BJ (cell line): ENCODE data around the gene NRSN1. TPM values are rescaled to one million over a fixed set of nuclear protein-coding genes. Genes with fewer than 3 reads are reported as not detected.

Experiments
- CTCF ChIA-PET: fragments of 350-600 bp; formaldehyde crosslinking; extraction: SDS; loops from one replicate; lab custom pipeline; 2021; ENCODE audit warnings: antibody characterized with exemption, inconsistent platforms; lab: Yijun Ruan, JAX
- POLR2A ChIA-PET: fragments of 300-600 bp; sonication (Branson Sonifier 250); formaldehyde crosslinking; extraction: SDS; loops from one replicate; lab custom pipeline; 2021; ENCODE audit warnings: antibody characterized with exemption; lab: Charles Lee
- DNase-seq: peaks from one replicate; pipeline ENCODE4 v3.0.0-alpha.2; 2011; ENCODE audit warnings: low read depth
- H3K27me3 ChIP-seq: 2 replicates; pipeline ENCODE4 v1.6.0; 2011; ENCODE audit warnings: low read length; ENCODE audit not compliant: control insufficient read depth, insufficient read depth
- H3K36me3 ChIP-seq: 2 replicates; pipeline ENCODE4 v1.5.1; 2011; ENCODE audit warnings: low read length; ENCODE audit not compliant: control insufficient read depth, insufficient read depth
- H3K4me3 ChIP-seq: 2 replicates; pipeline ENCODE4 v1.5.1; 2011; ENCODE audit warnings: low read depth, mild to moderate bottlenecking, control low read depth, low read length
- polyA plus RNA-seq: library from polyadenylated mRNA; depleted of rRNA; stranded (reverse); fragments of >200 nt; gene quantifications from 2 replicates; pipeline ENCODE4 v1.2.3, GENCODE V29; 2011
- TF ChIP-seq, protein P1 (sequence below): IDR thresholded peaks from 2 replicates; pipeline ENCODE4 v1.5.1; 2011; ENCODE audit warnings: low read depth, mild to moderate bottlenecking, control low read depth, inconsistent platforms, low read length, moderate library complexity; ENCODE audit not compliant: insufficient read depth

NRSN1 gene
- polyA plus RNA-seq, 1 experiment, result not detected

DNA sequence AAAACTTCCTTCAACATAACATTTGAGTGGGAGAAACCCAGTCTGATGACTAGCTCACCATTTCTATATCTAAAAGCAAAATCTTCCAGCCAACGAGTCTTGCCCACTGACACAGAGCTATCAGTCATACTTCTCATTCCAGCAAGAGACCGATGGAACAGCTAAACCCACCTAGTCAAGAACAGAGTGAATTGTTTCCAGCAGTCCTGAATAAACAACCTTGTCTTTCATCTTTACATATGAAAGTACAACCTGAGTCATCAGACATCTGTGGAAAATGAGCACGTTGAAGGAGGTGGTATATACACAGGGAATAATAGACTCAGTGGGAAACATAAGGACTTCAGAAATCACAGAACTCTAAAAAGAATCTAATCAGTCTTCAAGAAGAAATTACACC is 23.8 kb downstream of the NRSN1 start:
- DNase-seq, result no peak
- CTCF ChIA-PET, result no interaction called here
- TF ChIP-seq, protein P1, sequence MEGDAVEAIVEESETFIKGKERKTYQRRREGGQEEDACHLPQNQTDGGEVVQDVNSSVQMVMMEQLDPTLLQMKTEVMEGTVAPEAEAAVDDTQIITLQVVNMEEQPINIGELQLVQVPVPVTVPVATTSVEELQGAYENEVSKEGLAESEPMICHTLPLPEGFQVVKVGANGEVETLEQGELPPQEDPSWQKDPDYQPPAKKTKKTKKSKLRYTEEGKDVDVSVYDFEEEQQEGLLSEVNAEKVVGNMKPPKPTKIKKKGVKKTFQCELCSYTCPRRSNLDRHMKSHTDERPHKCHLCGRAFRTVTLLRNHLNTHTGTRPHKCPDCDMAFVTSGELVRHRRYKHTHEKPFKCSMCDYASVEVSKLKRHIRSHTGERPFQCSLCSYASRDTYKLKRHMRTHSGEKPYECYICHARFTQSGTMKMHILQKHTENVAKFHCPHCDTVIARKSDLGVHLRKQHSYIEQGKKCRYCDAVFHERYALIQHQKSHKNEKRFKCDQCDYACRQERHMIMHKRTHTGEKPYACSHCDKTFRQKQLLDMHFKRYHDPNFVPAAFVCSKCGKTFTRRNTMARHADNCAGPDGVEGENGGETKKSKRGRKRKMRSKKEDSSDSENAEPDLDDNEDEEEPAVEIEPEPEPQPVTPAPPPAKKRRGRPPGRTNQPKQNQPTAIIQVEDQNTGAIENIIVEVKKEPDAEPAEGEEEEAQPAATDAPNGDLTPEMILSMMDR, result no peak
- Histone ChIP-seq H3K4me3 (no peak overlapping the region), H3K27me3 (no peaks in the 10 kb centered on the region), H3K36me3 (no peaks in the 10 kb centered on the region)
- POLR2A ChIA-PET, result no interaction called here

DNA sequence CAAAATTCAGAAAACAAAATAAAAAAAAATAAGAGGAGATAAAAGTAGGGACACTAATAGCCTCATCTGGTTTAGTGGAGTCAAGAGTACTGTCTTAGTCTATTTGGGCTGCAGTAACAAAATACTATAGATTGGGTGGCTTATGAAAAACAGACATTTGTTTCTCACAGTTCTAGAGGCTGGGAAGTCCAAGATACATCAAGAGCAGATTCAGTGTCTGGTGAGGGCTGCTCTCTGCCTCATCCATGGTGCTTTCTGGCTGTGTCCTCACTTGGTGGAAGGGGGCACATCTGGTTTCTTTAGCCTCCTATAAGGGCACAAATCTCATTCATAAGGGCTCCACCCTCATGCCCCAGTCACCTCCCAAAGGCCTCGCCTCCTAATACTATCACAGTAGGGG is 26.0 kb downstream of the NRSN1 start:
- ChIA-PET CTCF (no interaction called here), POLR2A (no interaction called here)
- no peaks in the 10 kb centered on the region for H3K36me3 ChIP-seq
- H3K4me3 ChIP-seq, result no peak overlapping the region
- DNase-seq, result no peak
- no peaks in the 10 kb centered on the region for H3K27me3 ChIP-seq
- TF ChIP-seq, protein P1, result no peak

DNA sequence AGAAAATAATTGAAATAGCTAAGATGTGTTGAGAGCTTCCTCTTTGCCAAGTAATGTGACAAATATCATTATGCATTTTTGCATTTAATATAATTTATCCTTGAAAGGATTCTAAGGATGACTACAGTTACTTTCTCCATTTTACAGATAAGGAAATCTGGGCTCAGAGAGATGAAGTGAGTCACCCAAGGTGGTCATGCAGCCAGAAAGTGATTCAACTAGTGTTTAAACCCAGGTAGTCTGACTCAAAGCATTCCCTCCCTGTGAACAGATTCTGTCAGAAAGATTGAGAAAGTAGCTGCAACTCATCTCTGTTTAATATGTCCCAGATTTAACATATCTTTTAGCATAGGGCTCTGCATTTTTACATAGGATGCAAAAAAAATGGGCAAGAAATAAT is 28.1 kb downstream of the NRSN1 start:
- Histone ChIP-seq H3K27me3 (no peaks in the 10 kb centered on the region), H3K36me3 (no peaks in the 10 kb centered on the region), H3K4me3 (no peak overlapping the region)
- TF ChIP-seq, protein P1, result no peak
- POLR2A ChIA-PET, result no interaction called here
- CTCF ChIA-PET, result no interaction called here
- DNase-seq, result no peak

DNA sequence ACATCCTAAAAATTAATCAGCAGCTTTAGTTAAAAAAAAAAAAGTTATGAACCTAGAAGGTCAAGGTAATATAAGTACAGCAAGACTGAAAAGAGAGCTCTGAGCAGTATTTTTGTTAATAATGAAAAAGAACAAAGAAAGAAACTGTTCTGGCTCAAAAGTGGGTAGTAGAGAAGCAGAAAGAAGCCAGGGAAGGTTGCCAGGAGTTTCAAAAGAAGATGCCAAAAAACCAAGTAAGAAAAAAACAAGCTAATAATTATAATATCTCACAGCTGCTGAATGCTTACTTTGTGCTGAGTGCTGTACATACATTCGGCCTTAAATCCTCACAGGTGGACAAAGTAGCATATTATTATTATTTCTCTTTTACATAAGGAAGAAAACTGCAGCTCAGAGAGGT is 31.9 kb downstream of the NRSN1 start:
- no peak for DNase-seq
- Histone ChIP-seq H3K36me3 (no peaks in the 10 kb centered on the region), H3K4me3 (no peak overlapping the region), H3K27me3 (no peaks in the 10 kb centered on the region)
- CTCF ChIA-PET, result interaction anchor here (0.6 kb wide), 1 partner anchor 579 kb away, joined by 4 read pairs; no protein-coding TSS in a partner anchor
- POLR2A ChIA-PET, result no interaction called here
- TF ChIP-seq, protein P1, result no peak

DNA sequence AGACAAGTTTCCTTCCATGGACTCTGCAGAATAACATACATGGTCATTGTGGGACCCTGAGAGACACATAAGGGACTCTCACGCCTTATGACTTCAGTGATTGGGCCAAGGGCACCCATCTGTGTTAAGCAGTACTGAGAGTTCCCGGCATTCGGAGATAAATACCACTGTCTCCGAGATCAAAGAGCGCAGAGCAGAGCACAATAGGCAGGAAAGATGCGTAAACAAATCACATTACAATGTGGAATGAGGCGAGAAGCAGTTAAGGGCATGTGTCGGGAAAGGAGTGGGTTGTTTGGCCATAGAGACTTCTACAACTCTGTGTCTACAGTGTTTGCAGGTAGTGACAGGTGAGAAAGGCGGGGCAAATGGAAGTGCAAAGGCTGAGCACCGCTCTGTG is 57.6 kb downstream of the NRSN1 start:
- H3K27me3 ChIP-seq, result no peaks in the 10 kb centered on the region
- ChIA-PET POLR2A (no interaction called here), CTCF (no interaction called here)
- DNase-seq, result no peak
- H3K4me3 ChIP-seq, result no peak overlapping the region
- TF ChIP-seq, protein P1, result no peak
- H3K36me3 ChIP-seq, result no peaks in the 10 kb centered on the region
